GM13977 (cell line): ENCODE data around the gene EAF2.

Experiments
- DNase-seq: peaks from one replicate; pipeline ENCODE4 v3.0.0; 2012; ENCODE audit warnings: low spot score
- CTCF ChIP-seq: IDR thresholded peaks from 2 replicates; pipeline ENCODE4 v1.5.1; 2012; ENCODE audit warnings: mild to moderate bottlenecking, control low read depth; ENCODE audit not compliant: insufficient read depth; ENCODE audit errors: extremely low read depth, missing control alignments
- in situ Hi-C: fragments of 300-500 bp; cut with MboI; formaldehyde crosslinking; loops from one replicate; pipeline ENCODE4 v1.12.0; 2022; ENCODE audit warnings: low sequenced_read_pairs, low pct_unique_long_range_greater_than_20kb, mixed read lengths, inconsistent platforms; ENCODE audit not compliant: unreplicated experiment

EAF2 gene

GRCh38 chr3:121834157-121834670 is 795 bp upstream of the EAF2 start:
- no peak for TF ChIP-seq CTCF
- in situ Hi-C loops: no loop called here

GRCh38 chr3:121835465-121835801 is 424 bp downstream of the EAF2 start:
- DNase-seq: peak; percentile 35
- in situ Hi-C loops: no loop called here

More at GRCh38 chr3:121834157-121834670, 795 bp upstream of the EAF2 start:
- peak; percentile 28 for DNase-seq

DNA sequence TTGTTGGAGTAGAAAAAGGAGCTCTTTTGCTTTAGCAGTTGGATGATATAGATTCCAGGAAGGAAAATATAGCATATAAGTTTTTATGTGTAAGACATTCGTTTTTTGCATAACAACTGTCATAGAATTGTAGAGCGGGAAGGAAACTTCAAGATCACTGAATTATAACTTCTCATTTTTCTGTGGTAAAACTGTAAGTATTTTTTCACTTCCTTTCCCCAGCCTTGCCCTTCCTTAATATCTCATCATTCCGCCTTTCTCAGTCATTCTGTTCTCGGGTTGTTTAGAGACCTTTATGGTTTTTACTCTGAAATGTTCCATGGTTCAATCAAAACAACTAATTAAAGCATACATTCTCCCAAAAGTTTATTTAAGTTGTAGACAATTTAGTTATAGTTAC is 1.1 kb downstream of the EAF2 start:
- no peak for TF ChIP-seq CTCF
- DNase-seq: peak; percentile 8
- in situ Hi-C loops: no loop called here

More at GRCh38 chr3:121835465-121835801, 424 bp downstream of the EAF2 start:
- TF ChIP-seq CTCF: no peak

DNA sequence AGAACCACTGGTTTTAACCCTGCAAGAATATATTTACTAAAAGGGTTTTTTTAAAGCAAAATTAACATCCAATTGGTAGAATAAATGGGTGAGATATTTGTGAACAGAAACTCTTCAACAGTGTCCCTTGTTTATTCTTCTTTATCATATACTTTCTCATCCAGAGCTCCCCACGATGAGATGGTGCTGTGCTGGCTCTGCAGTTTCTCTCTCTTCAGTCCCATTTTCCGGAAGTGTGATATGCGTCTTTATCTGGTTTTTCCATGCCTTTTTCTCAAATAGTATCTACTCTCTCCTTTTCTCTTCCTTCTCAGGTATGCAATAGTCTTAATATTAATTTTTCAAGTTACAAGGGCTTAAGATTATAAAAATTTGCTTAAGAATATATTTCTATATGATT is 1.5 kb downstream of the EAF2 start:
- in situ Hi-C loops: no loop called here
- no peak for TF ChIP-seq CTCF
- DNase-seq: no peak

DNA sequence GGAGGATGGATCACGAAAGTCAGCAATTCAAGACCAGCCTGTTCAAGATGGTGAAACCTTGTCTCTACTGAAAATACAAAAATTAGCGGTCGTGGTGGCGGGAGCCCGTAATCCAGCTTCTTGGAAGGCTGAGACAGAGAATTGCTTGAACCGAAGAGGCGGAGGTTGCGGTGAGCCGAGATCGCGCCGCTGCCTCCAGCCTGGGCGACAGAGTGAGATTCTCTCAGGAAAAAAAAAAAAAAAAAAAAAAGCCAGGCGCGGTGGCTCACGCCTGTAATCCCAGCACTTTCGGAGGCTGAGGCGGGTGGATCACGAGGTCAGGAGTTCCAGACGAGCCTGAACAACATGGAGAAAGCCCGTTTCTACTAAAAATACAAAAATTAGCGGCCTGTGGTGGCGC is 5.0 kb downstream of the EAF2 start:
- no peak for DNase-seq
- no peak for TF ChIP-seq CTCF
- in situ Hi-C loops: no loop called here

DNA sequence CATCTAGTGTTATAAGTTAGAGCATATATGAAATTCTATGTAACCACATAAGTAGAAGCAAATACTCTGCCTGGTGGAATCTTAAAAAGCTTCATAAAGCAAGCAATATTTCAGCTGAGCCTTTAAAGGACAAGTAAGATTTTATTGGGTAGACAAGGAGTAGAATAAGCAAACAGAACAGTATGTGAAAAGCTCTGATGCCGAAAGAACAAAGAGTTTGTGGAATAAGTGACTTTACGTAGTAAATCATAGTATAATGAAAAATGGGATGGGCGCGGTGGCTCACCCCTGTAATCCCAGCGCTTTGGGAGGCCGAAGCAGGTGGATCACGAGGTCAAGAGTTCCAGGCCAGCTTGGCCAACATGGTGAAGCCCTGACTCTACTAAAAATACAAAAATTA is 9.9 kb downstream of the EAF2 start:
- DNase-seq: no peak
- in situ Hi-C loops: no loop called here
- no peak for TF ChIP-seq CTCF

- no peak for DNase-seq
- in situ Hi-C loops: no loop called here
- no peak for TF ChIP-seq CTCF
Measured at GRCh38 chr3:121852256-121852655, 17.2 kb downstream of the EAF2 start.
